GDM1 (cell line): ENCODE results near the gene GSN.

Experiments
- DNase-seq: peaks from one replicate; lab custom pipeline; 2025; lab: John Stamatoyannopoulos, UW

Gene GSN

GRCh38 chr9:121273064-121273775 is 5.3 kb downstream of the GSN start:
- DNase-seq = no peak

GRCh38 chr9:121274851-121275250 is 6.9 kb downstream of the GSN start:
- no peak for DNase-seq

- DNase-seq = no peak
These were observed 8.1 kb downstream of the GSN start for GRCh38 chr9:121275781-121276658.

GRCh38 chr9:121277026-121277425 is 9.1 kb downstream of the GSN start:
- no peak for DNase-seq

GRCh38 chr9:121277518-121278295 is 9.7 kb downstream of the GSN start:
- no peak for DNase-seq

- peak; percentile 63 for DNase-seq
These were observed 10.7 kb downstream of the GSN start for GRCh38 chr9:121278477-121279261.

GRCh38 chr9:121279776-121280388 is 11.9 kb downstream of the GSN start:
- DNase-seq = no peak

- DNase-seq = no peak
These were observed 13.0 kb downstream of the GSN start for GRCh38 chr9:121280715-121281613.

- DNase-seq = no peak
These were observed 13.8 kb downstream of the GSN start for GRCh38 chr9:121281614-121282276.

- no peak for DNase-seq
These were observed 14.5 kb downstream of the GSN start for GRCh38 chr9:121282277-121283079.

- no peak for DNase-seq
These were observed 15.1 kb downstream of the GSN start for GRCh38 chr9:121283080-121283398.

- DNase-seq = no peak
These were observed 16.1 kb downstream of the GSN start for GRCh38 chr9:121283856-121284732.

GRCh38 chr9:121284733-121285451 is 16.9 kb downstream of the GSN start:
- no peak for DNase-seq

- DNase-seq = peak; percentile 91
These were observed 18.1 kb downstream of the GSN start for GRCh38 chr9:121285835-121286687.

- no peak for DNase-seq
These were observed 18.7 kb downstream of the GSN start for GRCh38 chr9:121286688-121286972.

GRCh38 chr9:121286973-121287741 is 19.2 kb downstream of the GSN start:
- peak; percentile 74 for DNase-seq
